NCI-H82 treated with DMSO at 0.1 percent for 48 hours (cell line): Measurements from ENCODE around the gene INSC.

Experiments used
- DNase-seq: peaks from one replicate; lab custom pipeline; 2025; ENCODE audit not compliant: unreplicated experiment; lab: John Stamatoyannopoulos, UW

Gene INSC

DNA sequence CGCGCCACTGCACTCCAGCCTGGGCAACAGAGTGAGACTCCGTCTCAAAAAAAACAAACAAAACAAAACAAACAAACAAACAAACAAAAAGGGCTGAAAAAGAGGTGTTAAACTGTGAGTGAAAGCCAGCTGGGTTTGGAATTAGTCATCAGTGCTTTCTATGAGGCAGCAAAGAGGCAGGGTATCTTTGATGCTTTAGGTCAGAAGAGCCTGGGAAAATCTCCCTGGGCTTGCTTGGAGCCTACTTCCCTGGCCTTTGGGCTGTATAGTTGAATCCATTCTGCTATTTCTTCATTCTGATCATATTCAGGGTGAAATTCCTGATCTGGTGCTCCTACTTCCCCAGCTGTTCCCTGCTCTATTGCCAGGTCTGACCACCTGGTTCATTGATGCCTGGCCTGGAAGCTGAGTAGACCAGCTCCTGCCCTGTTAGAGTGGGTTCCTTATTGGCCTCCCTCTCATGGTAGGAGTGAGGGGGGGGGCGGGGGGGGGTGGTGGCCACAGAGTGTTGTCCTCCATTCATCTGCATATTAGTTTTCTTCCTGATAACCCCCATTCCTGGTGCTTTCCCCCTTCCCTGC, 65.6 kb downstream of the INSC start:
- DNase-seq: no peak

DNA sequence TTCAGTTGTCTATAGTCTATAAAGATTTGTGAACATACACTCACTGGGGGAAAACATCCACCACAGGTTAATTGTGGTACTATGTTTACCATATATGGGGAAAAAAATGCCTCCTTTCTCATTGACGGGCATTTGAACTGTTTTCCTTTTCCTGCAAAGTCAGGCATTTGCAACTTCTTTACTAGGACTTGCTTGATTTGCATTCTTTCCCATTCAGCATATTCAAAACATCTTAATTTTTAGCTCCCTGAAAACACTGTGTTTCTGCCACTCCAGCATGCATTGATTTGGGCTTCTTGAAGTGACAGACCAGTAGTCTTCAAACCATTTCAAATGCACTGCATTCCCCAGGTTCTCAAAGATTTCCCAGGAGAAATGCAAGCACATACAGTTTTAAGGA, 67.6 kb downstream of the INSC start:
- DNase-seq: no peak

DNA sequence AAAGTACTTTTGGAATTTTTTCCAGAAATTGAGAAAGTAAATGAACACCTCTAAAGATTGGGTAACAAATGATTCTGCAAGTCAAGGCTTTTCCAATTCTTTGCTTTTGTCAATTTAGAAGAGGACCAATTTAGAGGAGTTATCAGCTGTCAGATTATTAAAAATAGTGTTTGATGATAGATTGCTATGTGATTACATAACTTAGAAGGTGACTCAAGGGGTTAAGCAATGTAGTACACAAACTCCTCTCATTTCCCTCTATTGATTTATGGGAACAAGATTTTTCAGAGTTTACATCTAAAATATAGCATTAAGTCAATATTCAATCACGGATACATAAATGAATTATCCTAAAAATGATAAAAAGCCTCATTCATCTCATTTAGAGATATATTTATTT, 70.3 kb downstream of the INSC start:
- DNase-seq: no peak

DNA sequence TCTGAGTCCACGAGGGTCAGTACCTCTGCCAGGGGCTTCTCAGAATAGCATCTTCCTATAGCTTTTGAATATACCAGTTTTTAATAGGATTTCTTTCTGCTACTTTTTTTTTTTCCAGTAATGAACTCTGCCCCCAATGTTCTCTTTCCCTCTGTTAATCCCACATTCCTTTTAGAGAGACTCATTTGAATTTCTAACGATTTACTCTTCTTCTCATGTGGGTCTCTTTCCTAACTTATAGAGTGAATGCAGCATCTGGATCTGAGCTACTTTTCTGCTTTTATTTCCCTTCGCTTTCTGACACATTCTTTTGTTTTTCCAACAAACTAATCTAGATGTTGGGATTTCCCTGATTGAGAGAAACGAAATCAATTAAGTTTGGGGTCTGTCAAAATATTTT, 71.4 kb downstream of the INSC start:
- DNase-seq: no peak

DNA sequence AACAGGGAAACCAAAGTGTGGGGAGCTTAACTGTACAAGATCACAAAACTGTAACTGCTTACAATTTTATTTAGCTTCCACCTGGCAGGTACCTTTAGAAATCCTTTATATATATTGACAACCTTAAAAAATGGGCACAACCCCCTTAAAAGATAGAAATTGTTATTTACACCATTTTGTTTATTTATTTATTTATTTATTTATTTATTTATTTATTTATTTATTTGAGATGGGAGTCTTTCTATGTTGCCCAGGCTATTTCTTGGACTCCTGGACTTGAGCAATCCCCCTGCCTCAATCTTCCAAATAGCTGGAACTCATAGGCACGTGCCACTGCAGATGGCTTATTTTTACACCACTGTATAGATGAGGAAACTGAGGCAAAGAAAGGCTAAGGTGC, 74.5 kb downstream of the INSC start:
- DNase-seq: no peak

DNA sequence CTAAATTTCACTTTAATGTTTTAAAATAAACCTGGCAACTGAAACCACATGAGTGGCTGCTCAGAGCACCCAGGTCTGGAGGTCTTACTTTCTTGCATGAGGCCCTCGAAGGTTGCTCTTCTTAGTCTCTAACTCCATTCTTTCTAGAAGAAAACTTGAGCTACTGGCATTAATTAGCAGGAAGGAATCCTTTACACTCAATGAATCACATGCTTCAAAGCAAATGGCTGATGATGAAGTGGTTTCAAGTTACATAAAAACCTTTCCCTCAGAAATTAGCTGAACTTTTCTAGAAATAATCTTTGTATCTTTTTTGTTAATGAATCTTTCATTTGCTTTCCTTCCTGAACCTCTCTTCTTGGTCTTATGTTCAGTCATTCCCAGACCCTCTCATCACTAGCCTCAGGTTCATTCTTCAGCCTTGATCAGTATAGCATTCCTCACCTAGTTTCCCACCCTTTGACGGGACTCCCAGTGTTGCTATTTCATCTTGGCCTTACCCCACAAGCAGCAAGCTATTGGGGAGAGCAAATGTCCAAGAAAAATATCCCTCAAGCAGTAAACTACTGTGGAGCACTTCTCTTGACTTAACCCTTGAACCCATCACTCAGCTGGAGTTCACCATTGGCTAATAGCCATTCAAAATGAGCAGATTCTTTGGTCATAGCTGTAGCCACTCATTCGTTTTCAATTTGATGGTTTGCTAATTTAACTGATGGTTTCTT, 75.1 kb downstream of the INSC start:
- no peak for DNase-seq

DNA sequence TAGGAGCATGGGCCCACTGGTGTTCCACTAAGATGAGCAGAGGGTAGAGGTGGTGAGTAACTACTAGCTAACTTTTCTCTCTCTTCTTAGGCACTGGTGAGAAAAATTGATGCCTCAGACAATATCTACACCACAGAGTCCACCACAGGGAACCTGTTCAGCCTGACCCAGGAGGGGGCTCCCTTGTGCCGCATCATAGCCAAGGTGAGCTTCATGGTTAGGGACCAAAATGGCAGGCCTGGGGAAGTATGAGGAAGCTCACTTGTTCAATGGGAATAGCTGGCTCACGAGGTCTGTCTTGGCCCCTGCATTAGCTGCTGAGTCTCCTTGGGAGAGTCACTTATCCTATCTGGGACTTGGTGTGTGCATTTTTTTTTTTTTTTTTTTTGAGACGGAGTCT, 75.9 kb downstream of the INSC start:
- DNase-seq: no peak

DNA sequence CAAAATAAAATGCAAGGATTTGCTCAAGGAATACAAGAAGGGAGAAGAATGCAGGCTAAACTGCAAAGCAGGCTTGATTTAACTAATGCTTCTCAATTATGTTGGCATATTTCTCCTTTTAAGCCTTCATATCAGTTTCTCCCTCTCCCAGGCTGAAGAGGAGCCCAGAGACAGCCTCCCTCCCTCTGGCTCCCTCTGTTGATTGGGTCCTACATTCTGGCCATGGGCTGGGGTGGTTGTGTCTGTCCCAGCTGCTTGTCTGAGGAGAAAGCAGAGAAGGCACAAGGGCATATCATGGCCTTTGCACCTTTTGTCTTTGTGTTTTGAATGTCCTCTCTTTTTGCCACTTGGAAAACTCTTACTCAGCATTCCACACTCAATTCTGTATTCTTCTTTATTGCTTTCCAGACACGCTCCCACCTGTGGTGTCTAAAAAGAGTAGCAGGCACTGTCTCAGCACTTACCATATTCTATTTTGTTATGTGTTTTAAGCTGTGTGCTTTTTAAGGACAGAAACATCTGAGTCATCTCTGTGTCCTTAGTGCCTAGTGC, 77.4 kb downstream of the INSC start:
- DNase-seq: no peak

DNA sequence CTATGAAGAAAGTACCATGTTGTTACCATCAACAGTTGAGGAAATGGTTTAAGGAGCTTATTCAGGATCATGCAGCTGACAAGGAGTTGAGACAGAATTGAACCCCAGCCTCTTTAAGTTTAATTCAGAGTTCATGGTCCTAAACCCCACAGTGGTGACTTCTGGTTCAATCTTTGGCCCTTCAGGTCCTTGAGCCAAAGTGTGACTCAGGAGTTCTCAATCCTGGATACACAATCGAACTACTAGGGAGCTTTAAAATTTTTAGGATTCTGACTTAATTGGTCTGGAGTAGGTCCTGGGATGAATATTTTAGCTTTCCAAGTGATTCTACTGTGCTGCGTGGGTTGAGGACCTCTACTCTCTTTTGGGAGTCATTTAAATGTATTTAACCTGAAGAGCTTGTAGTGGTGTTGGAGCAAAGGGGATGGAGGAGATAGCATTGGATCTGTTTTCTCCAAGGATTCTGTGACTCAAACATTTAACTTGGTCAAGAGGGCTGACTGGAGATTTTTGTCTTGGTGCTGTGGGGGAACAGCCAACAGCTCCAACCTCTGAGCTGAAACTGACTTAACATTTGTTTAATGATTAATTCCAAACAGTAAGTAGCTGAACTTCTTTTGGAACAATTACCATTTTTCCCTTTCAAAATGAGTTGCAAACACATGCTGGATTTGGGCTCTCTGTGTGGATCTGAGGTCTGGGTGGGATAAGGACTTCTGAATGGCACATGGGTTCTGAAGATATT, 80.1 kb downstream of the INSC start:
- no peak for DNase-seq

DNA sequence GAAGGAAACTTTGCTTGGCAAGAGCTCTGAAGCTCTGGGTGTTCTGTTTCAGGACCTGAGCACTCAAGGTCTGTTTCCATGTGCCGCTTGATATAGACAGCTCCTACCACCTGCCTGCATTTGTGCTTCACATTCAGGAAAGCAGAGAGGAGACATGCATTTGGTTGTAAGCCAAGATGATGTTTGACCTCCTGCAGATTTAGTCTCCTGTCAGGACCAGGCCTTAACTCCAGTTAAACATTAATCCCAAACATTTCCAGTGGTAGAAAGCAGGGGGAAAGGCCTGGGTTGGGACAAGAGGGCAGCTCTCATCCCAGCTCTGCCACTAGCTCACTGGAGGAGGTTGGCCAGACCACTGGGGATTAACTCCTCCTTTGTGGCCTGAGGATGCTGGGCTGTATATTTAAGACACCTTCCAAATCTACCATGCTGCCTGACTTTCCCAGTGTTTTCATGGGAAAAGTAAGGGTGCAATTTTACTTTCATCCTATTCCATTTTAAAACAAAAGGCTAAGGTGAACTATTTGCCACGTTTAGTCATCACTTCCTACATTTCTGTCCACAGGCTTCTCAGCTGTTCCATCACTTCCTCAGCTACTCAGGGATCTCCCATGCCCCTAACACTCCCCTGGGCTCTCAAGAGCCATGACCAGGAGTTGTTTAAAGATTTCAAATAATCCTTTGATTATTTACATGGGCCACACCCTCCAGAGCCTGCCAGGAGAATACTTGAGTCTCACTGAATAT, 80.9 kb downstream of the INSC start:
- no peak for DNase-seq

DNA sequence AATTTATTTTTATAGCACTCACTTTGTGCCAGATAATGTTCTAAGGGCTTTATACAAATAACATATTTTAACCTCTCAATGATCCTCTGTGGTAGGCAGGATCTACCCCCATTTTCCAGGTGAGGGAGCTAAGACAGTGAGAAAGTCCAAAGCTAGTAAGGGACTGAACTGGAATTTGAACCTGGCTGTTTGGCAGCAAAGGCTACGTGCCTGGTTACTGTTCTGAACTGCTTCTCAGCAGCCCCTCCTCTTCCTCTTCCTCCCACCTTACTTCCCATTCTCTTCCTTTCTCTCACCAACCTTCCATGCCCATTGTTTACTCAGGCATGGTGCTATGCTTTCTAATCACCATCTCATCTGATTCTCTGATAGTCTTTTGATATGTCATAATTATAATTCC, 82.0 kb downstream of the INSC start:
- no peak for DNase-seq

DNA sequence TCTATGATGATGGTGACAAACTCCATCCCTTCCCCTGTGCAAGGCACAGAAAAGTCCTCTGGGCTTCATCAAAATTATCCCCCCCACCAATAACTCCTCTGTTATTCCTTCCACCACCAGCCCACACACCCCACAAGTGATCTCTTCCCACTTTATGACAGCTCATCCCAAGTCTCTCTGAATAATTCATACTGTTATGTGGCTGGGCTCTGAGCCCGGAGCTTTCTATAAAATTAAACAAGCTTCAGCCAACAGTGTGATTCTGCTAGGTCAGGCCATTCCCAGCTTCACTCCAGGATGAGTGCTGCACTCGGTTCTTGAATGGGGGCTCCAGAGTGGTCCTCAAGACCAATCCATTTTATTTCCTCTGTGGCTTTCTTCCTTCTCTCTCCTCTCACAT, 83.0 kb downstream of the INSC start:
- DNase-seq: no peak

DNA sequence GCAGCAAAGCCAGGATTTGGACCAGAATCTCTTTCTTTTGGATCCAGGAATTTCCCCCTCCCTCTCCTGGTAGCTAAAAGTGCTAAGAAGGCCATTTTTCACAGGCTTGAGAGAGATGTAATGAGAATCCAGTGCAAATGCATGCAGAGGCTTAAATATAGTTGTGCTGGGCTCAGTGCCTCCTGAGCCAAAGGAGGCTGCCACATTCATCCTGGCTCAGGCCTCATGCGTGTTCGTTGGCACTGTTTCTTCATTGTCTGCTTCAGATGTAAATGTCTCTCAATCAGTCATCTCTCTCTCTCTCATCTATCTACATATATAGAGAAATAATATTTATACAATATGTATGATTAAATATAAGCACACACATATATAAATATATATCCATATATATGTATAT, 83.6 kb downstream of the INSC start:
- no peak for DNase-seq

DNA sequence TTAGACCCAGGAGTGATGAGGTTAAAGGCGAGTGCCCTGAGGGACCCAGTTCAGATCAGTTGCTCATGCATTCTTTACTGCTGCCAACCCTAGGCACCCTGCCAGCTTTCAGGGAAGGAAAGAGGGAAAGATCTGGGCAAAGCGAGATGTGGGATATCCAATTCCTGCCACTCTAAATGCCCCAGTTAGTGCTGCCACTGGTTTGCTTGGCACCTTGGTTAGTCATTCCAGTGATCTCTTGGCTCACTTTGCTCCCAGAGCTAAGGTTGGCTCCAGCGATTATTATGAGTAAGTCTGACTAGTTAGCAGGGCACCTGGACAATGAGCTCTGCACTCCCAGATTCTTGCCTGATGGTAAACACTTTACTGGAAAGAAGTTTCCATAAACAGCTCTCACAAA, 85.0 kb downstream of the INSC start:
- no peak for DNase-seq

DNA sequence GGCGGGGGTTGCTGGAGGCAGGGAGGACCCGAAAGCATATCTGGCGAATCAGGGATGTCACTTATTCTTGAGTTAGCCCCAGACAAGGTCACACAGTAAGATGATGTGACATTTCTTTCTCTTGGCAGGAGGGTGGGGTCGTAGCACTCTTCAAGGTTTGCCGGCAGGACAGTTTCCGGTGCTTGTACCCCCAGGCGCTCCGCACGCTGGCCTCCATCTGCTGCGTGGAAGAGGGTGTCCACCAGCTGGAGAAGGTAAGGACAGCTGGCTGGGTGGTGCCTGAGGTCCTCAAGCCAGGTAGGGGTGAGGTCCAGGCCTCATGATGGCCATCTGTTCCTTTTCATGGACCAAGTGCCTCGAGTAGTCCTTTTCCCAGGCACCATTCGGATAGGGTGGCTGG, 86.0 kb downstream of the INSC start:
- no peak for DNase-seq

DNA sequence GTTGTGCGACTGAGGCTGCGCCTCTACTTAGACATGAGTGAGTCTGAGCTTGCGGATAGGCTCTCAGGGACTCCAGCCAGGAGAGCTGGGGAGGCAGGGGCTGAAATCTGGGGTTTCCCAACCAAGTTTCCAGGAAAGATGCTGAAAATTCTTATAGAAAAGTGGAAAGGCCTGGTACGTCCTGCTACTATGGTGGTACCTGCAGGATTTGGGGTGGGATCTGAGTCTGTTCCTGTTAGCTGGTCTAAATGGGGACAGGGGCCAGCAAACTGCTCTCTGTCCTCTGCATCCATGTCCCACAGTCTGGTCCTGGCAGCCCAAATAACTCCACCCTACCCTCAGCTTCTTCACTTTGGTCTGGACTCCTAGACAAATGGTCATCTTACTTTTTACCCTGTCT, 86.9 kb downstream of the INSC start:
- DNase-seq: no peak

DNA sequence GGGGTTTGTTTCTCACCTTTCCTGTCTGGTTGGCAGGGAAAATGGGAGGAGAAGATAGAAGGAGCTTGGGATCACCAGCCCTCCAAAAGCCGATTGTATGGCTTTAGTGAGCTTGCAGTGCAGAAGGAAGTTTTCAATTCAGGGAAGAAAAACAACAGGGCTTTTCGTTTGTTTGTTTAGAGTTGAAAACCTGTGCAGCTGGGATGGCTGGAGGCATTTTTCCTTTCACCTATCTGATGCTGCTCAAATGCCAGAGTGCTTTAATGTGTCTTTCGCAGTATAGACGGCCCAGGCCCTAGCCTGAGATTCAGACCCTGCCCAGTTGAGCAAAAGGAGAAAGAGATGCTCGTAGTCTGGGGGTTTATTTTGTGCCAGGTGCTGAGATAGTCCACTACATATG, 87.9 kb downstream of the INSC start:
- DNase-seq: no peak

DNA sequence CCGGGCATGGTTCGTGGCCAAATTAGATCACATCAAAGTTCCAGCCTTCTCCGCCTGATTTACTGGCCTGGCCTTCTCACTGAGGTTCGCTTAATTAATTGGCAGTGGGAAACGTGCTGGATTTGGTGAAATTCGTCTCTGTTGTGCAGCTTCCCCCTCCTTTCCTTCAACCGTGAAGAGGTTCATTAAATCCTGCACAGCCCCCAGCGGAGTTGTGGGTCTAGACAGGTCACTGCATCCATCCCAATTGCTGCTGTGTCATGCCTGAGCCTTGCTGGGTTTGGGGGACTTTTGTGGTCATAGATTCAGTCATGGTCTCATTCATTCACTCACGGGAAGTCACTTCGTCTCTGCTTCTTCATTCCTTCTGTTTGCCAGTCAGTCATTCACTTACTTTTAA, 90.0 kb downstream of the INSC start:
- DNase-seq: no peak

DNA sequence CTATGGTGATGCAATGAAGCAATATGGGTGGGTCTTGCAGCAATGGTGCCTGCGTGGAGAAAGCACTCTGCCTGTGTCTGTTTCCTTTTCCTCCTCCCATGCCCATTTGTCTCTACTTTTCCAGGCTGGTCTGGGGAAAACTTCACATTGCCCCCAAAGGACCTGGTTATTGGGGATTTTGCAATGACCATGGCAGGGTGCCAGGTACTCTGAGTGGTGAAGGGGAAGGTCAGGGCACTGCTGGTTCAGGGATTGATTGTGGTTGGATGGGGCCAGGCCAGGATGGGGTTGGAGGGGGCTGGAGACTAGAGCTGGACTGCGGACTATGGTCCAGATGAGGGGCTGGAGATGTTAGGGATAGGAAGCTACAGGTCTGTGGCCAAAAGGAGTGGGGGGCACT, 92.1 kb downstream of the INSC start:
- DNase-seq: no peak

DNA sequence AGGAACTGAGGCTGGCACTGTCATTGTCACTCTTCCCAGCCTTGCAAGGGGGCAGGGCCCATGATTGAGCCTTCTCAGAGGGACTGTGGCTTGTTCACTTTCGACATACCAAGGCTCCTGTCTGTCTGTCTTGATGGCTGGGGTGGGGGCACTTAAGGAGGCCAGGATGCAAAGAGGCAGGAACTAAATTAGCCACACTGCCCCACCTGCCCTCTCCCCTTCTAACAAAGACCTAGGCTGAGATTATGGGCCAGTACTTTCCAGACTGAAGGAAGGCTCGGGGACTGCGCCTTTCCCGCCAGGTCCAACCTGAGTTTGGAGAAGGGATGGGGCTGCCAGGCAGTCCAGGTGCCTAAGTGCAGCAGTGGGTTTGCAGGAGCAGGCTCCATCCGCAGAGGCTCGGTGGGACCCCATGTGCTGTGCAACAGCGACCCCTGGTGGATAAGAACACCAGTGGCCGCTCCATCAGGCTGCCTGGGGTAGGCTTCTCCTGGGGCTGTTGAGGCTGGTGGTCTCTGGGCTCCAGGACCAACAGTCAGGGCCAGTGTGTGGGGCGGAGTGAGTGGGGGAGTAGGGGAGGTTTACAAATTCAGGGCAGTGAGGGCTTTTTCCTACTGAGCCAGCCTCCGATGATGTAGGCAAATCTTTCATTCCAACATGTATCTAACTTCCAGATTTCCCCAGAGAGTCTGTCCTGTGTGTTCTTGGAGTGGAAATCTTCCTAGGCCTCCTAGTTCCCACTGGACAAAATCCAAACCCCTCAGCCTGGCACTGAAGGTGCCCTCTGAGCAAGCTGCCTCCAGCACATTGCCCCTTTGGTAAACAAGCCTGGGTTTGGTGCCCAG, 93.9 kb downstream of the INSC start:
- no peak for DNase-seq

DNA sequence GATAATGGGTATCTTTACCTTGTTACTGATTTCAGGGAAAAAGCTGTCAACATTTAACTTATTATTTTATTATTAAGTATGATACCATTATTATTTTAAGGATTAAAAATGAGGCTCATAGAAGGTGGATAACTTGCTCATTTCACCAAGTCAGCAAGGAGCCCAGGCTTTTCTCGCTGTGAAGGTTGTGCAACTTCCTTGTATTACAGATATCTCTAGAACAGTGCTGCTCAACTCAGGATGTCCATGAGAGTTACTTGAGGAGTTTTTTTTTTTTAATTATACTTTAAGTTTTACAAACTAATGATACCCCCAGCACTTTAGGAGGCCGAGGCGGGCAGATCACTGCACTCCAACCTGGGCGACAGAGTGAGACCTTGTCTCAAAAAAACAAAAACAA, 98.2 kb downstream of the INSC start:
- no peak for DNase-seq
